Measurements from ENCODE around the gene CARS2.

DNA sequence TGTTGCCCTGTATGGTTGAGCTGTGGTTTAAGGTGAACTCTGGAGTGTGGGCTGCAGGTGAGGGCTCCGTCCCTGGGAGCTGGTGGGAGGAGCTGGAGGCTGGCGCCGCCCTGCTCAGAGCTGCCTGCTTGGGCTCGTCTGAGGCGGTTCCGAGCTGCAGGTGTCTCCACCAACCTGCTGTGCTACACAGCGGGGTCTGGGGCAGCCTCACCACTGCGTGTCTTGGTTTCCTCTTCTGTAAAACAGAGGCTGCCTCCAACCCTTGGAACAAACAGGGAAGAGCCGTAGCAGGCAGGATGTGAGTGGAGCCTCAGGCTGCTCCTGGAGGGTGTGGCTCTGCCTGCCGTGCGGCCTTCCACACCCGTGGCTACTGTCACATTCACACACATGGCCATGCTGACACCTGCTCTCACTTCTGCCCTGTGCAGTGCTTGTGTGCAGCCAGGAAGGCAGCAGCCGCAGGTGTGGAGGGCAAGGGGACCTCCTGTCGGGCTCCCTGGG, 69.2 kb downstream of the CARS2 start:
- no peak for TF ChIP-seq SPI1 (IDR thresholded peaks at IDR 0.05; ENCODE audit: low read depth, low read length)
- TF ChIP-seq TAF1 (IDR thresholded peaks at IDR 0.05; ENCODE audit: low read depth, low read length), result no peak
- TF ChIP-seq POLR2A (IDR thresholded peaks at IDR 0.05; ENCODE audit: low read depth, low read length), result 0 out of 2 replicates have a peak, but pooled peaks have one; percentile 22
- TF ChIP-seq POLR2AphosphoS5 (IDR thresholded peaks at IDR 0.05; ENCODE audit: low read depth, low read length), result no peak
- no peak for TF ChIP-seq PAX5 (IDR thresholded peaks at IDR 0.05; ENCODE audit: insufficient read depth, low read length, severe bottlenecking)

All from GM12891 (cell line).